ENCODE data around the gene KLF3. TPM values are rescaled to one million over a fixed set of nuclear protein-coding genes. Genes with fewer than 3 reads are reported as not detected.

The KLF3 gene
- total and polyA plus RNA-seq, 2 of the 8 experiments (the other 6 are each of a cell fraction or from before 2014, with no cell fraction given) = 8.0 to 14.9 TPM

DNA sequence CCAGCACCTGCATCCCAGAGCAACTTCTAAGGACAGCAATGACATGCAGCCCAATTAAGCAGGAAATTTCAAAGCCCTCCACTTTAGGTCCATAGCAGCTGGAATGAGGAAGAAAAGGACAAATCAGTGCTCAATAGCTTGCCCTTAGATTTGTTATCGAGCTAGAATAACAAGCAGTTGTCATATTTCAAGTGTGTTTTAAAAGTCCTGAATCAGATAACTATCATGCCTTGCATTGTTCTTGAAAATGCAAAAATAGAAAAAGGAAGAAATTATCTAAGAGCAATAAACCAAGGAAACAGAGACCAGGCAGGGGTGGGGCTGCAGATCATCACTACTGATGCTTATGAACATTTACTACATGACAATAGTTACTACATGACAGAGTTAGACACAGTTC is 43.9 kb upstream of the KLF3 start:
- POLR2A ChIA-PET (ENCODE audit: partially characterized antibody) = no interaction called here
- 86% methylated on average over 1 of the region's 1 CpG; no CpG with 5 or more reads in 1 of the 2 experiments for WGBS, 2 experiments (ENCODE audit: extremely low coverage in 1 of 2, insufficient coverage in 1 of 2, insufficient read length in 1 of 2, insufficient replicate concordance in 2 of 2, low coverage in 1 of 2, low lambda C conversion rate in 2 of 2, missing lambda C conversion rate in 1 of 2)
- no peak overlapping the region for H2AK5ac ChIP-seq (ENCODE audit: low read depth, low read length)
- TF ChIP-seq SRF (IDR thresholded peaks at IDR 0.05; ENCODE audit: low read depth, low read length) = no peak
- no peak for TF ChIP-seq TEAD4 (IDR thresholded peaks at IDR 0.05; ENCODE audit: low read depth, low read length)
- no peak for TF ChIP-seq GABPA (IDR thresholded peaks at IDR 0.05; ENCODE audit: borderline replicate concordance, insufficient read depth, low read length)
- TF ChIP-seq YY1 (IDR thresholded peaks at IDR 0.05; ENCODE audit: low read depth, low read length) = no peak
- TF ChIP-seq, protein P1, sequence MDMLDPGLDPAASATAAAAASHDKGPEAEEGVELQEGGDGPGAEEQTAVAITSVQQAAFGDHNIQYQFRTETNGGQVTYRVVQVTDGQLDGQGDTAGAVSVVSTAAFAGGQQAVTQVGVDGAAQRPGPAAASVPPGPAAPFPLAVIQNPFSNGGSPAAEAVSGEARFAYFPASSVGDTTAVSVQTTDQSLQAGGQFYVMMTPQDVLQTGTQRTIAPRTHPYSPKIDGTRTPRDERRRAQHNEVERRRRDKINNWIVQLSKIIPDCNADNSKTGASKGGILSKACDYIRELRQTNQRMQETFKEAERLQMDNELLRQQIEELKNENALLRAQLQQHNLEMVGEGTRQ (IDR thresholded peaks at IDR 0.05; ENCODE audit: low read length) = no peak
- no peak for TF ChIP-seq MAFK (IDR thresholded peaks at IDR 0.05; ENCODE audit: low read depth, low read length)
- no peak for TF ChIP-seq TAF1 (IDR thresholded peaks at IDR 0.05; ENCODE audit: low read depth, low read length)
- TF ChIP-seq SIRT6 (IDR thresholded peaks at IDR 0.05; ENCODE audit: low read length) = no peak
- no peak for TF ChIP-seq POLR2AphosphoS5 (IDR thresholded peaks at IDR 0.05; ENCODE audit: low read depth, low read length)
- no peak for TF ChIP-seq EP300 (IDR thresholded peaks at IDR 0.05; ENCODE audit: borderline replicate concordance in 1 of 2, low read depth in 2 of 2, low read length in 2 of 2)
- TF ChIP-seq, protein P2, sequence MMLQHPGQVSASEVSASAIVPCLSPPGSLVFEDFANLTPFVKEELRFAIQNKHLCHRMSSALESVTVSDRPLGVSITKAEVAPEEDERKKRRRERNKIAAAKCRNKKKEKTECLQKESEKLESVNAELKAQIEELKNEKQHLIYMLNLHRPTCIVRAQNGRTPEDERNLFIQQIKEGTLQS (IDR thresholded peaks at IDR 0.05; ENCODE audit: insufficient read depth, low read depth, low read length) = no peak
- no peak for TF ChIP-seq HDAC2 (IDR thresholded peaks at IDR 0.05; ENCODE audit: borderline replicate concordance in 1 of 2, low read depth in 2 of 2, low read length in 2 of 2)
- no peak for TF ChIP-seq CHD2 (IDR thresholded peaks at IDR 0.05; ENCODE audit: low read length)

More for the DNA sequence above, 43.9 kb upstream of the KLF3 start:
- no peaks in the 10 kb centered on the region for H3K9me3 ChIP-seq (ENCODE audit: insufficient read depth in 2 of 2, low read depth in 1 of 2, low read length in 1 of 2)
- H3K79me2 ChIP-seq (ENCODE audit: control insufficient read depth in 1 of 2, insufficient read depth in 2 of 2, low read length in 2 of 2) = no peaks in the 10 kb centered on the region
- H3K9ac ChIP-seq (replicated peaks in 1 of 4; ENCODE audit: extremely low read depth in 1 of 4, low read depth in 3 of 4, low read length in 3 of 4) = no peak overlapping the region
- H3K4me3 ChIP-seq (ENCODE audit: extremely low read depth in 1 of 4, insufficient read depth in 2 of 4, low read depth in 3 of 4, low read length in 4 of 4) = no peak overlapping the region
- H4K20me1 ChIP-seq (replicated peaks in 1 of 2; ENCODE audit: control insufficient read depth in 1 of 2, insufficient read depth in 2 of 2, low read length in 2 of 2) = no peaks in the 10 kb centered on the region
- H3K23ac ChIP-seq (ENCODE audit: insufficient read length) = no peak overlapping the region
- H2BK20ac ChIP-seq (ENCODE audit: low read length) = no peak overlapping the region
- H3K4ac ChIP-seq (replicated peaks; ENCODE audit: insufficient read length, low read depth, low read length) = no peak overlapping the region
- H3K36me3 ChIP-seq (ENCODE audit: control insufficient read depth in 2 of 4, insufficient read depth in 4 of 4, low read length in 3 of 4) = no peaks in the 10 kb centered on the region
- no peak overlapping the region for H3K14ac ChIP-seq (ENCODE audit: insufficient read length)
- no peak overlapping the region for H4K91ac ChIP-seq (replicated peaks; ENCODE audit: insufficient read length, low read length)
- no peaks in the 10 kb centered on the region for H3K27me3 ChIP-seq (replicated peaks in 1 of 4; ENCODE audit: control insufficient read depth in 3 of 4, extremely low read depth in 1 of 4, insufficient read depth in 3 of 4, low read length in 3 of 4)
- DNase-seq (ENCODE audit: low read depth in 1 of 2, low spot score in 2 of 2) = no peak
- CTCF ChIA-PET (ENCODE audit: partially characterized antibody) = interaction anchor here (0.6 to 1.7 kb wide), 3 partner anchors 9 to 430 kb away, joined by 3 to 10 read pairs (median 5); no protein-coding TSS in a partner anchor
- H4K8ac ChIP-seq (ENCODE audit: extremely low read depth, insufficient read depth, low read length) = no peak overlapping the region
- no peak overlapping the region for H4K5ac ChIP-seq (ENCODE audit: insufficient read length, low read depth, low read length)
- no peaks in the 10 kb centered on the region for H3K4me1 ChIP-seq (replicated peaks in 1 of 4; ENCODE audit: control insufficient read depth in 3 of 4, insufficient read depth in 4 of 4, low read length in 3 of 4)
- H2BK15ac ChIP-seq (ENCODE audit: low read length) = no peak overlapping the region
- H3K56ac ChIP-seq (replicated peaks; ENCODE audit: insufficient read length, low read depth, low read length) = no peak overlapping the region
- H3K18ac ChIP-seq (ENCODE audit: extremely low read depth, low read length) = no peak overlapping the region
- H2BK5ac ChIP-seq (ENCODE audit: low read depth, low read length) = no peak overlapping the region
- H2BK120ac ChIP-seq (replicated peaks; ENCODE audit: low read depth, low read length) = no peak overlapping the region
- no peak overlapping the region for H2AFZ ChIP-seq (ENCODE audit: low read length)
- H3K79me1 ChIP-seq (ENCODE audit: low read depth, low read length) = no peaks in the 10 kb centered on the region
- no peak for FAIRE-seq
- no peak overlapping the region for H2BK12ac ChIP-seq (ENCODE audit: low read depth, low read length)
- no peak overlapping the region for H3K27ac ChIP-seq (ENCODE audit: low read depth, low read length)
- H3K23me2 ChIP-seq (ENCODE audit: low read depth, low read length) = no peaks in the 10 kb centered on the region; the same call in 1 of the 2 replicates
- no peak overlapping the region for H3K4me2 ChIP-seq (ENCODE audit: insufficient read depth in 1 of 2, low read depth in 2 of 2, low read length in 2 of 2)
